Activated CD8-positive, alpha-beta memory T cell treated with anti-CD3 and anti-CD28 coated beads, Interleukin-2, amount 50 U/mL, for 48 hours (primary cell): ENCODE measurements around the gene TMEM208.

Experiments used
- DNase-seq: peaks from one replicate; pipeline ENCODE4 v3.0.0-alpha.2; 2020

TMEM208 gene

GRCh38 chr16:67226804-67227566 is at the start of gene TMEM208:
Gene TMEM208, plus strand, starts transcription at chr16:67227130. Its CDS starts 89 bp downstream, at chr16:67227219.
- DNase-seq, result peak; percentile 100

DNA sequence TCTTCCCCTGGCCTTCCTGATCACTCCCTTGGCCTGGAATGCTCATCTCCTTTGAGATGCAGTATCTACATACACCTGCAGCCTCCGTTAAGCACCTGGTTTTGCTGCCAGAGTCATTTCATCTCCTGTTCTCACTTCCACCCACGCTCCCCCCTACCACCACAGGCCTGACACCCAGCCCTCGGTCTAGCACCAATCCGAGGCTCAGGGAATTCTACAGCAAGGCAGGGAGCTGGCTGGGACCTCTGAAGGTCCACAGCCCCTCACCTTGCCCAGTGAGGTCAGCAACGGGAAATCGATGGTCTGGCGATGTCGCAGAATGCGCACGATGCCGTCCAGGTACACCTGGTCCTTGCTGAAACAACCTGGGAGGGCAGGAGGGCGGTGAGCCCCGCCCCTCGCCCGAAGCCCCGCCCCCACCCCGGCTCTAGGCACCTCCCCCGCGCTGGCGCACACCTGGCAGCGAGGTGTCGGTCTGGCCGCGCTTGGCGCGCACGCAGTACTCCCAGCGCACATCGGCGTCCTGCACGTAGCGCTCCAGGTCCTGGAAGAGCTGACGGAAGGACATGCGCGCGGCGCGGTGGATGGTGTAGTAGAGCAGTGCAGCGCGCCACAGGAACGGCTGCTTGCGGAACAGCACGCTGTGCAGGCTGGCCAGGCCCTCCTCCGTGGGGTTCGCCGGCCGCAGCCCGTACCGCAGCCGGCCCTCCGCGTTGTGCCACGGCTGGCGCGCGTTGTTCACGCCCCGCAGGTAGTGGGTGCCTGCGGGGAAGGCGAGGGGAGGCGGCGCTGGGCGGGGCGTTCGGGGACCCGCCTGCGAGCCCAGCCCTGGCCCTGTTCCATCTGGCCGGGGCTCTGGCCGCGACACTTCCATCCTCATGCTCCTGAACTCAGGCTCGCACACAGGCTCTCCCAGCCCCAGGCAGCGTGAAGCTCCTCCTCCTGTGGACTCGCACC is 48.9 kb upstream of the TMEM208 start:
- DNase-seq, result peak; percentile 75

- no peak for DNase-seq
Measured at GRCh38 chr16:67179421-67180080, 47.4 kb upstream of the TMEM208 start.

DNA sequence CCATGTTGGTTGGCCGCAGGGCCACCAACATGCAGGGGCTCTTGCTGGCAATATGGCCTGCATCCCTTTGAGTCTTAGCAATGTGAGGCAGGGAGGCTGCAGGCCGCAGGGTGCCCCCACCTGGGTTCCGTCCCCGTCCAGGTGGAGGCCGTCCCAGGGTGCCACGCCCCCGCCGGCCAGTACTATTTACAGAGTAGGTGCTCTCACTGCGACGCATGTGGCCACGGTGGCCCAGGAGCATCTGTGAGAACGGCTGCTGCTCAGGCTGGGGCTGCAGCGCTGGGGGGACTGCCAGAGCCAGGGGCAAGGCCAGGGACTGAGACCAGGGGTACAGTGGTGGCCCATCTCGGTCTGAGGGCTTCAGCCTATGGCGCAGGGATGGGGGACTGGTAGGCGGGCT is 46.8 kb upstream of the TMEM208 start:
- DNase-seq, result no peak

GRCh38 chr16:67181346-67181745 is 45.6 kb upstream of the TMEM208 start:
- no peak for DNase-seq

DNA sequence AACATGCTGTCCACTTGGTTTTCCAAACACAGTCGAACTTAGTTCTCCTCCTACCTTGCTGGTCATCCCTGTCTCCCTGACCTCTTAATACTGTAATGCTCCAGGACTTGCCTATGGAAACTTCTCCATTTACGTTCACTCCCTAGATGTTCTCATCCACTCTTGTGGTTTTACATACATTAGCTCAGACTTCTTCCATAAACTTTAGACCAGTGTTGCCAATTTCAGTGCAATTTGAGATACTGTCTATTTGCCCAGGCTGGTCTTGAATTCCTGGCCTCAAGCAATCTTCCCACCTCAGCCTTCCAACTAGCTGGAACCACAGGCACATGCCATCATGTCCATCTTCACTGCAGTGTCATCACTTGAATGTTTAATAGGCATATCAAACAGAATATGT is 44.6 kb upstream of the TMEM208 start:
- no peak for DNase-seq

DNA sequence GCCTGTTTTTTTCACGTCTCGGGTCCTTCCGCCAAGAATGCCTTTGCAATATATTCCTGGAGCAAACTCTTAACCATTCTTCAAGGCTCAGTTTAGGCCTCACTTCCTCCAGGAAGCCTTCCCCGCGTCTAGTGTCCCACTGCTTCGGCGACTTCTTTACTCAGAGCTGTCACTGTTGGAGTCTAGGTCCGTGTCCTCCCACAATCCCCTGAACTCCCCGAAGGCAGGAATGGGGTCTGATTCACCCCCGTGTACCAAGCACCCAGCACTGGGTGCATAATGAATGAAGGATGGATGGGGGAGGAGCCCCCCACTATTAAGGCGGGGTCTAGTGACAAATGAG is 43.7 kb upstream of the TMEM208 start:
- no peak for DNase-seq

DNA sequence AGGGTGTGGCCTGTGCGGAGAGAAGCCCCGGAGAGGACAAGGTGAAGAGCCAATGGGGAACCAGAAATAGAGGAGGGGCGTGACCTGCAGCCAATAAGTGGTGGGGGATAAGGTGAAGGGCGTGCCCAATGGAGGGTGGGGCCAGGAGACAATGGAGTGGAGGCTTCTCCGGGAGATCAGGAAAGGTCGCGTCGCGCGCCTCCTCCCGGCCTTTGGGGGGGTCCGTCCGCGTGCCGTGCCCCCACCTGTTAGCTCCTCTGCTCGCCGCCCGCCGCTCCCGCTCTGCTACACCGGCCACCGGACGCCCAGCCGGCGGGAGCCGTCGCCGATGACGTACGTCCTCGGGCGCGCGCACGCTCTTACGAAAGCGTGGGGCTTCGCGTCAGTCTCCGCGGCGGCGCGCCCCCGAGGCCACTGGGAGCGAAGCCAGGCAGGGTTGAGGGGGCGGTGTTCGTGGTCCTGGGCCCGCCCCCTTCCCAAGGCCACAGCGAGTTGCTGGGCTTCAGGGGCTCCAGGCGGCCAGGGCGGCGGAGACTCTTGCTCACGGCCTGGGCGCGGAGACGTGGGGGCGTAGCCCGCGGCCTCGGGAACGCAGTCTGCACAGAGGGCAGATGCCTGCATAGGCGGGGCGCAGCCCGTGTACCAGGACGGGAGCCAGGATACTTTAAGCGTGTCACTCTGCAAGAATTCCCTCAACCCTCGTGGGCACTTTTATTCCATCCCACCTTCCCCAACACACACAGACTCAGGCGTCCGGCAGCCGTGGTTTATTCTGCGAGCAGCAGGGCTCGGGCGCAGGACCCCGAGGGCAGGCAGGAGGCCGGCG is 43.1 kb upstream of the TMEM208 start, which contains the start of gene MATCAP1:
TSS of gene MATCAP1 (minus strand) at position 337 of the 826 bp plus-strand sequence. CDS start 3,353 bp downstream, outside the sequence.
- DNase-seq, result peak; percentile 94

DNA sequence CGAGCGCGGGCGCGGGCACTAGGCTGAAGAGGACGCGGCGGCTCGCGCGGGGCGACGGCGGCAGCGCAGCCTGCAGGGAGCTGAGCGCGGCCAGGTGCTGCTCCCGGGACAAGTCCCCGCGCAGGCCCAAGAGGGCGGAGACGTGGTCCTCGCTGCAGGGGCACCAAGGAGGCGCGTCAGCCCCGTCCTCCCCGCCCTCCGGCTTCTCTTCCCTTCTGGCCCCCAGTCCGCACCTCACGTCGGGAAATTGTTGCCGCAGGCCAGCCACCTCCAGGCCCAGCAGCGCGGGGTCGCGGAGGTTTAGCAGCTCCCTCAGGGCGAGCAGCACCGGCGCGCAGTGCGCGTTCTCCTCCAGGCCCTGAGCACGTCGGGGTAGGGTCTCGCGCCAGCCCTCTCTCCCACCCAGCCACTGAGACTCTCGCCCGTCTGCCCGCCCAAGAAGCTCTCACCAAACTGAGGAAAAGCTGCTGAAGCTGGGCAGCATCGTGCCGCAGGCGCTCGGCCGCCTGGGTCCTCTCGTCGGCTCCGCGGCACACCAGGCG is 42.4 kb upstream of the TMEM208 start:
- no peak for DNase-seq

DNA sequence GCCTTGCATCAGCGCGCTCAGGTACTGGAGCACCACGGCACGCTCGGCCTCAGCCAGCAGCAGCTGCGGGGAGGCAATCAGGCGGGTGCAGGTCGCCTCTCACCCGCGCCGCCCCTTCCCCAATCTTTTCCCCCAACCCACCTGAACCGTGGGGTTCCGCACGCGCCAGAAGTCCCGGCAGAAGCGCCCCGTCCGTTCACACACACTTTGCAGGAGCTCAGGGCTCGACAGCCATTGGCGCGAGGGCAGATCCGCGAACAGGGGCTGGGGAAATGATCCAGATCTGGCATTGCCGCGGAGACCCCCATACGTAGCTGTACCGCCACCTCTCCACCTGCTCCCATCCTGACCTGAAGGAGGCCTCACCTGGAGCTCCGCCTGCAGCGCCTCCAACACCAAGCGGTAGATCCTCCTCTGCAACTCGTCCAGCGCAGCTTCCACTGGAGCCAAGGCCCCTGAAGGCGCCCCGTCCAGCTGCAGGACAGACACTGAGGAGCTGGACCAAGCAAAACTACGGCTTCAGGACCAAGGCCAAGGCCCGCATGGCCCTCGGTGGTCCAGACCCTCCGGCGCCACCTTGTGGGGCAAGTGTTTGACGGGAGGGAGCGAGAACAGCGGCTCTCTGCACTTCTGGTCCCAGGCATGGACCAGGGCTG is 41.8 kb upstream of the TMEM208 start:
- DNase-seq, result peak; percentile 94

DNA sequence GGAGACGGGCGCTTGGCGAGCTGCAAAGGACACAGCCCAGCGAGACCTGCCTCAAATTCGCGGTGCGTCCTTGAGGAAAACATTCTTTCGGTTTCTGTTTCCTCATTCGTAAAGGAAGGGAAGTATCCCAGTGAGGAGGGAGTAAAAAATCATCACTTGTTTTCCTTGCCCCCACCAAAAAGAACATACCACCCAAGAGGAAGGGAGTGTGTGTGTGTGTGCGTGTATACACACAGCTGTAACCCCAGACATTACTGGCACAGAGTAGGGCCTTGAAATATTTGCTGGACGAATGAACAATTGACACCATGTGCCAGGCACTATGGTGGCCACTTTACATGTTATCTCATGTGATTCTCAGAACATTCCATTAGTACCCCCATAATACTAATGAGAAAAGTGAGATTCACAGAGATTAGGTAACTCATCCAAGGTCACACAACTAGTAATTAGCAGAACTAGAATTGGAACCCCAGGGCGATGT is 41.2 kb upstream of the TMEM208 start:
- DNase-seq, result no peak

- DNase-seq, result no peak
Measured at GRCh38 chr16:67186550-67186950, 40.4 kb upstream of the TMEM208 start.

GRCh38 chr16:67187175-67187890 is 39.6 kb upstream of the TMEM208 start:
- no peak for DNase-seq

GRCh38 chr16:67188323-67188722 is 38.6 kb upstream of the TMEM208 start:
- no peak for DNase-seq

DNA sequence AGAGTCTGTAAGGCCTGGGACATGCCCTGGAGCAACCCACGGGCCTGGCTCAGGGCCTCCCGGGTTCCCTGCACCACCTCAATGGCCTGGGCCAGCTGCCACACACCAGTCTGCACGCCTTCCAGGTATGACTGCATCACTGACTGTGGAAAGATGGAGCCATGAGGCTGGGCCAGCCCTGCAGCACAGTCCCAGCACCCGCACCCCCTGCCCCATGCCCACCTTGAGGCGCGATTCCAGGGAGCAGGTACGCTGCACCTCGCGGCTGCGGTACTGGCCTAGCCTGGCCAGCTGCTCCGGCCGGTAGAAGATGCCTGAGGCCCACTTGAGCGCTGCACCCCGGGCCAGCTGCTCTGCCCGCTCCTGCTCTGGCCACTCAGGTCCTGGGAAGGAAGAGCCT is 38.1 kb upstream of the TMEM208 start:
- DNase-seq, result no peak

GRCh38 chr16:67190041-67190440 is 36.9 kb upstream of the TMEM208 start, which contains the start of gene EXOC3L1:
Gene EXOC3L1, minus strand, starts transcription at chr16:67190136. Its CDS starts 460 bp downstream, at chr16:67189676.
- no peak for DNase-seq

GRCh38 chr16:67190448-67191399 is 36.2 kb upstream of the TMEM208 start:
- no peak for DNase-seq

DNA sequence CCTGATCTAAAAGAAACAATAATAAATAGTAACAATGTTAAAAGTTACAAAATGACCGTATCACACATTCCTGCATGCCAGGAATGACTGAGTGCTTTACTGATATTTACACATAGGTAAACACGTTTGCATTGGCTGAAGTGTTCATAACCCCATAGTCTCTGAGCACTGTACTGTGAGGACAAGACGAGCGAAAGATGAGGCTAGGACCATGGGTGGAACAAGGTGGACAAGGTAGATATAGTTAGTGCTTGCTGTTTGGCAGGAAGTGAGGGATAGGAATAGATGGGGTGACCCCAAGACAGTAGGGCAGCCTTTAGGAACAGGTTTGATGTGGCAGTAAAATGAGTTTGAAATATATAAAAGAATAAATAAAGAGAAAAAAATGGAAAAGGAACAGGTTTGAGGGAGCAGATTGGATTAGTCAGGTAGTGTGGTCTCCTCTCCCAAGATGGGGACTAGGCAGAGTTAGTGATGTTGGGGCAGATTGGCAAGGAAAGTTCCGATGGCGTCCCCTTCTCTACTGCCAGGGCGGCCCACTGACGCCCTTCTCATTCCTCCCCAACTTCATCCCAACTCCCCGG is 35.4 kb upstream of the TMEM208 start:
- no peak for DNase-seq
